GM10266 (cell line): Measurements from ENCODE around the gene EIPR1.

Experiments
- DNase-seq: peaks from one replicate; pipeline ENCODE4 v3.0.0; 2012; ENCODE audit errors: extremely low spot score
- TF ChIP-seq, protein P1 (sequence below): IDR thresholded peaks from 2 replicates; pipeline ENCODE4 v1.5.1; 2012; ENCODE audit warnings: mild to moderate bottlenecking, low read depth; ENCODE audit not compliant: control insufficient read depth, insufficient read depth; ENCODE audit errors: missing control alignments

Gene EIPR1

DNA sequence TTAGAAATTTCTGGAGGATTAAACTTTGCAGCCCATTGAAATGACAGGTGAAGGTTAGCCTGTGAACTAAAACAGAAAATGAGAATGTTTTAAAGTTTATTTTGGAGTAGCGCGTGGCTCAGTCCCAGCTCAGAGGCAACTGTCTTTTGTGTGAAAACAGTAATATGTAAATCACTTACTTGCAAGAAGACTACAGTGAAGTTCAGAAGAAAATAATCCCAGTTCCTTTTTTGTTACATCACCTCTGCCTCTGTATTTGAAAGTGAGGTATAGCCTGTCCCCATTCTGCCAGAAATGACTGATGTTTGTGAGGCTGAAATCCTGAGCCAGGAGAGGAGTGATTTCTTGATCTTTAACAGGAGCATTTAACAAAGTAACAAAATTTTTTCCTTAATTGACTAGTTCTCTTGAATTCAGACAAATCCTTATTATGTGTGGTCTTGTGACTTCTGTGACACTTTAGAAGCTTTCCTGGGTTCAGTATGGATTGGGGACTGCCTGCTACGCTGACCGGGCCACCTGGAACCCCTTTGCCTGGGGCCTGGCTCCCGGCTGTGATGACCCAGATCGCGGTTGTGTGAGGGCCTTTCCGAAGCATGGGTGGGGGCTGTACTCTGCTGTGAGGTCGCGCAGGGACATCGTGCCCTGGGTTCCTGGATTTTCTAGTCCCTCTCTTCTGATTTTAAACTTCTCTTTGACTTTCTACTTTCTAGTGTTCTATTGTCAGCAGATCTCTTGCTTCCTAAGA is 26.1 kb upstream of the EIPR1 start:
- TF ChIP-seq, protein P1, sequence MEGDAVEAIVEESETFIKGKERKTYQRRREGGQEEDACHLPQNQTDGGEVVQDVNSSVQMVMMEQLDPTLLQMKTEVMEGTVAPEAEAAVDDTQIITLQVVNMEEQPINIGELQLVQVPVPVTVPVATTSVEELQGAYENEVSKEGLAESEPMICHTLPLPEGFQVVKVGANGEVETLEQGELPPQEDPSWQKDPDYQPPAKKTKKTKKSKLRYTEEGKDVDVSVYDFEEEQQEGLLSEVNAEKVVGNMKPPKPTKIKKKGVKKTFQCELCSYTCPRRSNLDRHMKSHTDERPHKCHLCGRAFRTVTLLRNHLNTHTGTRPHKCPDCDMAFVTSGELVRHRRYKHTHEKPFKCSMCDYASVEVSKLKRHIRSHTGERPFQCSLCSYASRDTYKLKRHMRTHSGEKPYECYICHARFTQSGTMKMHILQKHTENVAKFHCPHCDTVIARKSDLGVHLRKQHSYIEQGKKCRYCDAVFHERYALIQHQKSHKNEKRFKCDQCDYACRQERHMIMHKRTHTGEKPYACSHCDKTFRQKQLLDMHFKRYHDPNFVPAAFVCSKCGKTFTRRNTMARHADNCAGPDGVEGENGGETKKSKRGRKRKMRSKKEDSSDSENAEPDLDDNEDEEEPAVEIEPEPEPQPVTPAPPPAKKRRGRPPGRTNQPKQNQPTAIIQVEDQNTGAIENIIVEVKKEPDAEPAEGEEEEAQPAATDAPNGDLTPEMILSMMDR = no peak
- peak; percentile 81 for DNase-seq

DNA sequence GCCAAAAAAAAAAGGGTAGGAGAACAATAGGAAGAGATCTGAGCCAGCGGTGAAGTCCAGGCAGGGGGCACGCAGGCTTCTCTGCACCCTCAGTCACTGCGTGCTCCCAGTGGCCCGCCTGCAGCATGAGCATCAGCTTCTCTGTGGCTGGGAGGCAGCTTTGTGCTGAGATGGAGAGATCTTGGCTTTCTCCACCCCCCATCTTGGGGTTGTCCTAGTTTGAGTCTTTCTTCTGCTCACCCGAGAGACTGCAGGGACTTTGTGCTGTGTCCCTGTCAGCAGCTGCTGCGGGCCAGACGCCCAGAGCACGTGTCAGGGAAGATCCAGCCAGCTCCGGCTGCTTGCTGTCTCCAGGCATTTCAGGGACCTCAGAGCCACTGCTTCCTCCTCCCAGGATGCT is 22.2 kb upstream of the EIPR1 start:
- TF ChIP-seq, protein P1 = no peak
- no peak for DNase-seq

DNA sequence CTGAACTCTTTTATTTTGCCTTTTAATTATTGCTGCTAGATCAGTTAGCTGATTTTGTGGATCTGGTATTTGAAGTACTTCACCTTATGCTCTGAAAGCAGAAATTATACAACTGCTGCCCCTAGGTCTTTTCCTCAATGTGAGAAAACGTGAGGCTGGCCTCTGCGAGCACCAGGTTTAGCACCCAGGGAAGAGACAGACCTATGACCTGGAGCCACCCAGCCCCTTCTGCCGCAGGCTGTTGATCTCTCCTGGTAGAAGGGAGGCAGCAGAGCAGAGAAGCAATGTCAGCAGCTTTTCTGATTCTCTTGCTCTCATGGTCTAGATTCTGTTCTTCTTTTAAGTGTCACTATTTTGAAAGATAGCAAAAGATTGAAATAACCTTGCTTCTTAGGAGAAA is 21.8 kb upstream of the EIPR1 start:
- TF ChIP-seq, protein P1 = no peak
- no peak for DNase-seq

DNA sequence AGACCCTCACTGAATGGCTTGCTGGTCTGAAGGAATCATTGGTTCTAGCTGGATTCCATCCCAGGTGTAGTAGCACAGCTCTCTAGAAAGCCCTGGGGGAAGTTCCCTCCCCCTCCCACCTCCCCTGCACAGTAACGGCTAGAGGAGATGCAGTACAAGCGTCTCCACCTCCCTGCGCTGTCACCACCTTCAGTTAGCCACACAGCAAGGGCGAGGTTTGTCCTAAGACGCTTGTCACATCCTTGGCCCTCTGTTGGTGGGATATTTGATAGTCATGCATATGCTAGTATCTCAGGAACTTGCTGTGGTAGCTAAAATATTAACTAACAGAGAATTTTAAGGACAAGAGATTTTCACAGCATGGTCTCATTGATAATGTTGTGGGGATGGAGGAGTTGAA is 21.2 kb upstream of the EIPR1 start:
- no peak for DNase-seq
- TF ChIP-seq, protein P1 = no peak

DNA sequence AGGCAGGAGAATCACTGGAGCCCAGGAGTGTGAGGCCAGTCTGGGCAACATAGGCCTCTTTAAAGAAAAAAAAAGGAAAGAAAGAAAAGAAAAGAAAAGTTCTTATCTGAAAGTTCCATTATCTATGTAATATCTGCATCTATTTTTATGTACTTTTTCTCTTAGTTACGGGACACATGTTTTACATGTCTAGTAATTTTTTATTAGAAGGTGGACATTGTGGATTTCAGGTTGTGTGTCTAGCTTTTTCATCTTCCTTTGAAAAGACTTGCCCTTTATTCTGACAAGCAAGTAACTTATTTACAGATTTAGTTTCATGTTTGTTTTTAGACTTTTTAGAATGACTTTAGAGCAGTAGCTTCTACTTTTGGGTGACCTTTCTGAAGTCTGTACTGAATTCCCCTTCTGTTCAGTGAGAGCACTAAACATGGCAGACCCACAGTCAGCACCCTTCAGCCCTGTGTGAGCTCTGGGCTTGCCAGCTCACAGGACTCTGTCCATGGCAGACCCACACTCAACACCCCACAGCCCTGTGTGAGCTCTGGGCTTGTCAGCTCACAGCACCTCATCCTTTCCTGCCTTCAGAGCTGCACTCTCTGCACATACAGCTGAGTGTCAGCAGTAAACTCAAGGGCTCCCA is 19.4 kb upstream of the EIPR1 start:
- DNase-seq = no peak
- TF ChIP-seq, protein P1 = no peak

DNA sequence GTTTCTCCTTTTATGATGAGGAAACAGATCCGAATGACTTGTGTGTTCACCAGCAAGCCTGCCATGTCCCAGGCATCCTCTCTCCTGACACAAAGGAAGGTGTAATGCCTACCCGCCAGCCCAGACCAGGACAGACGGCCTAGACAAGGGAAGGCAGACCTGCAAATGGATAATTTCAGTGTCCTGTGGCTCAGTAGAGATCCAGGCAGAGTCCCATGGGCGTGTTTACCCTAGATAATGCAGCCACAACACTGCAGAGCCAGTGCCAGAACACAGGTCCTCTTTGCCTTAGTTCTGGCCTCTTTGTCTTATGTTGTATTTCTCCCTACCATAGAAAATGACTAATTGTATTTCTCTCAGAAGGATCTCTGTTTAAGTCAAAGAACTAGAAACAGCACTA is 14.6 kb upstream of the EIPR1 start:
- no peak for DNase-seq
- TF ChIP-seq, protein P1 = no peak

DNA sequence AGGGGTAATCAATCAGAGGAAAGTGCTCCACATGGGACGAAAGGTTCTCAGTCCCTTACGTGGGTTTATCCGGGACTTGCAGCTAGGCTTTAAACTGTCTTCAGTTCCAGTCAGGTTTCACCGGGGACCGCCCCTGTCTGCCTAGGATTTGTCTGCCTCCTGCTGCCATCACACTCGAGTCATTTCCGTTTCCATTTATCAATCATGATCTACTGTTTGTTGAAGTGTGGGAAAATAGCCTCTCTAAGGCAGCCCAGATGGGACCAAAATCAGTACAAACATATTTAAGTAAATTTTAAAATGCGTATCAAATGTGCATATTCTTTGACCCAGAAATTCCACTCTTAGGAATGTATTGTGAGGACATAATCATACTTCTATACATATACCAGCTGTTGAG is 12.4 kb upstream of the EIPR1 start:
- no peak for DNase-seq
- TF ChIP-seq, protein P1 = no peak
